HAP-1 (cell line): ENCODE measurements around the gene RPL15.
"Not testable (repeated sequence)": the region's sequence is repeated elsewhere in the genome, so short reads cannot be mapped to it uniquely, and the experiment has no call there.

Source experiments
- DNase-seq, 2 experiments: peaks; one replicate each; pipeline ENCODE4 v3.0.0-alpha.2; 2016 to 2020; ENCODE audit warnings: low spot score in 2 of 2
- H3K27me3 ChIP-seq: fragments of 250-450 bp; sonication (Bioruptor Pico); 2 replicates; pipeline ENCODE4 v1.5.1; 2020; ENCODE audit warnings: low read depth, mild to moderate bottlenecking, moderate library complexity
- H3K36me3 ChIP-seq: fragments of 250-450 bp; sonication (Bioruptor Pico); replicated peaks from 2 replicates; pipeline ENCODE4 v1.5.1; 2020; ENCODE audit warnings: mild to moderate bottlenecking
- H3K4me1 ChIP-seq: fragments of 250-450 bp; sonication (Bioruptor Pico); 2 replicates; pipeline ENCODE4 v1.5.1; 2020; ENCODE audit warnings: mild to moderate bottlenecking
- H3K4me3 ChIP-seq: fragments of 250-450 bp; sonication (Bioruptor Pico); 2 replicates; pipeline ENCODE4 v1.5.1; 2020; ENCODE audit warnings: mild to moderate bottlenecking, moderate library complexity
- H3K9me3 ChIP-seq: fragments of 250-450 bp; sonication (Bioruptor Pico); 2 replicates; pipeline ENCODE4 v1.5.1; 2020; ENCODE audit warnings: mild to moderate bottlenecking, moderate library complexity
- in situ Hi-C: fragments of 300-500 bp; cut with MboI; formaldehyde crosslinking; loops from 3 replicates; pipeline ENCODE4 v1.14.3; 2020; ENCODE audit warnings: low sequenced_read_pairs, inconsistent platforms, mixed read lengths

Gene RPL15

GRCh38 chr3:23916886-23917678, at the start of gene RPL15, which contains the start of gene NKIRAS1:
Gene RPL15, plus strand, starts transcription at chr3:23917132. Its CDS starts 728 bp downstream, at chr3:23917860.
Gene NKIRAS1, minus strand, starts transcription at chr3:23916990. Its CDS starts 6,086 bp downstream, at chr3:23910904.
- Histone ChIP-seq H3K9me3 (no peaks in the 10 kb centered on the region), H3K27me3 (no peaks in the 10 kb centered on the region), H3K4me3 (peak within 1 kb of the TSS; percentile 99), H3K4me1 (peaks cover 22% of the 10 kb centered on the region), H3K36me3 (peaks cover 37% of the 10 kb centered on the region)
- in situ Hi-C loops, result no loop called here
- peak; percentile 96 to 99 for DNase-seq

- no peak for DNase-seq
- no peak overlapping the region for H3K4me3 ChIP-seq
- peaks cover 2% of the 10 kb centered on the region; the same call in 1 of the 2 replicates for H3K36me3 ChIP-seq
- H3K4me1 ChIP-seq, result no peaks in the 10 kb centered on the region; the same call in 1 of the 2 replicates
- no peaks in the 10 kb centered on the region for H3K27me3 ChIP-seq
- H3K9me3 ChIP-seq, result peaks cover 5% of the 10 kb centered on the region; the same call in 1 of the 2 replicates
- in situ Hi-C loops, result no loop called here
Observed at GRCh38 chr3:23867400-23867799, 49.5 kb upstream of the RPL15 start.

- in situ Hi-C loops, result no loop called here
- DNase-seq, result no peak
- peaks cover 2% of the 10 kb centered on the region; the same call in 1 of the 2 replicates for H3K36me3 ChIP-seq
- no peaks in the 10 kb centered on the region for H3K27me3 ChIP-seq
- peaks cover 5% of the 10 kb centered on the region; the same call in 1 of the 2 replicates for H3K9me3 ChIP-seq
- no peak overlapping the region for H3K4me3 ChIP-seq
- no peaks in the 10 kb centered on the region; the same call in 1 of the 2 replicates for H3K4me1 ChIP-seq
Observed at GRCh38 chr3:23867838-23868237, 49.1 kb upstream of the RPL15 start.

GRCh38 chr3:23869977-23870662, 46.8 kb upstream of the RPL15 start:
- in situ Hi-C loops, result no loop called here

GRCh38 chr3:23870663-23871043, 46.3 kb upstream of the RPL15 start:
- DNase-seq, H3K4me3 ChIP-seq, H3K27me3 ChIP-seq, H3K36me3 ChIP-seq, H3K9me3 ChIP-seq, in situ Hi-C loops, H3K4me1 ChIP-seq: not testable (repeated sequence)

More at GRCh38 chr3:23869977-23870662, 46.8 kb upstream of the RPL15 start:
- no peak for DNase-seq
- no peaks in the 10 kb centered on the region for H3K36me3 ChIP-seq
- H3K9me3 ChIP-seq, result peaks cover 5% of the 10 kb centered on the region; the same call in 1 of the 2 replicates
- H3K27me3 ChIP-seq, result no peaks in the 10 kb centered on the region
- no peaks in the 10 kb centered on the region; the same call in 1 of the 2 replicates for H3K4me1 ChIP-seq
- no peak overlapping the region for H3K4me3 ChIP-seq

GRCh38 chr3:23871361-23871760, 45.6 kb upstream of the RPL15 start:
- H3K27me3 ChIP-seq, H3K4me1 ChIP-seq, DNase-seq, H3K36me3 ChIP-seq, H3K9me3 ChIP-seq, H3K4me3 ChIP-seq, in situ Hi-C loops: not testable (repeated sequence)

GRCh38 chr3:23872330-23872729, 44.6 kb upstream of the RPL15 start:
- Histone ChIP-seq H3K4me1 (no peaks in the 10 kb centered on the region; the same call in 1 of the 2 replicates), H3K9me3 (peaks cover 5% of the 10 kb centered on the region; the same call in 1 of the 2 replicates), H3K36me3 (no peaks in the 10 kb centered on the region), H3K27me3 (no peaks in the 10 kb centered on the region), H3K4me3 (no peak overlapping the region)
- DNase-seq, result no peak
- in situ Hi-C loops, result no loop called here

- no peak overlapping the region for H3K4me3 ChIP-seq
- peaks cover 5% of the 10 kb centered on the region; the same call in 1 of the 2 replicates for H3K9me3 ChIP-seq
- H3K4me1 ChIP-seq, result no peaks in the 10 kb centered on the region; the same call in 1 of the 2 replicates
- no peak for DNase-seq
- no peaks in the 10 kb centered on the region for H3K27me3 ChIP-seq
- in situ Hi-C loops, result no loop called here
- H3K36me3 ChIP-seq, result peaks cover 2% of the 10 kb centered on the region
Observed at GRCh38 chr3:23873941-23874340, 43.0 kb upstream of the RPL15 start.

- in situ Hi-C loops, result no loop called here
- Histone ChIP-seq H3K9me3 (peaks cover 5% of the 10 kb centered on the region; the same call in 1 of the 2 replicates), H3K4me1 (no peaks in the 10 kb centered on the region; the same call in 1 of the 2 replicates), H3K36me3 (peaks cover 8% of the 10 kb centered on the region), H3K4me3 (no peak overlapping the region), H3K27me3 (no peaks in the 10 kb centered on the region)
- DNase-seq, result no peak
Observed at GRCh38 chr3:23874359-23875112, 42.4 kb upstream of the RPL15 start.

- in situ Hi-C loops, result no loop called here
- DNase-seq, result no peak
- Histone ChIP-seq H3K27me3 (no peaks in the 10 kb centered on the region), H3K4me1 (no peaks in the 10 kb centered on the region; the same call in 1 of the 2 replicates), H3K9me3 (peaks cover 2% of the 10 kb centered on the region; the same call in 1 of the 2 replicates), H3K4me3 (no peak overlapping the region), H3K36me3 (peaks cover 8% of the 10 kb centered on the region)
Observed at GRCh38 chr3:23875113-23875725, 41.7 kb upstream of the RPL15 start.

- peaks cover 3% of the 10 kb centered on the region; the same call in 1 of the 2 replicates for H3K27me3 ChIP-seq
- in situ Hi-C loops, result no loop called here
- H3K4me1 ChIP-seq, result no peaks in the 10 kb centered on the region; the same call in 1 of the 2 replicates
- DNase-seq, result peak in 1 of 2 experiments; percentile 18
- H3K4me3 ChIP-seq, result no peak overlapping the region
- no peaks in the 10 kb centered on the region for H3K9me3 ChIP-seq
- peaks cover 13% of the 10 kb centered on the region for H3K36me3 ChIP-seq
Observed at GRCh38 chr3:23876923-23877322, 40.0 kb upstream of the RPL15 start.

GRCh38 chr3:23877329-23877980, 39.5 kb upstream of the RPL15 start:
- Histone ChIP-seq H3K4me3 (no peak overlapping the region), H3K9me3 (no peaks in the 10 kb centered on the region), H3K4me1 (no peaks in the 10 kb centered on the region; the same call in 1 of the 2 replicates), H3K36me3 (peaks cover 18% of the 10 kb centered on the region), H3K27me3 (peaks cover 3% of the 10 kb centered on the region; the same call in 1 of the 2 replicates)
- in situ Hi-C loops, result no loop called here
- DNase-seq, result no peak
